Heart left ventricle (tissue), 16 donors: Measurements from ENCODE around the gene BICRA. TPM values are rescaled to one million over a fixed set of nuclear protein-coding genes. Genes with fewer than 3 reads are reported as not detected.
A peak's percentile ranks its signal among the peaks of the same experiment; 100 is the strongest.

ENCODE experiments used
- ATAC-seq, 4 donors: fragments of 200-7000 bp; cut with Tn5 transposase; one replicate each; pipeline ENCODE4 v1.9.1; 2020 to 2022; ENCODE audit warnings: moderate library complexity in 4 of 4, mild to moderate bottlenecking in 3 of 4, moderate number of reproducible peaks in 1 of 4
- DNase-seq, 5 donors: peaks; one replicate each; pipeline ENCODE4 v3.0.0-alpha.2; 2020
- H3K27ac ChIP-seq, 12 donors: fragments of 200-600 bp; sonication (generic) in 4 of 12; one replicate each; pipeline versions ENCODE4 v1.5.0 to v1.8.0; 2016 to 2022; ENCODE audit warnings: mild to moderate bottlenecking in 2 of 12
- H3K27me3 ChIP-seq, 9 donors: fragments of 200-600 bp; sonication (generic) in 2 of 9; one replicate each; pipeline versions ENCODE4 v1.5.1 to v1.8.0; 2016 to 2022; ENCODE audit warnings: mild to moderate bottlenecking in 3 of 9
- H3K36me3 ChIP-seq, 9 donors: fragments of 200-600 bp; sonication (generic) in 2 of 9; one replicate each; pipeline versions ENCODE4 v1.5.0 to v1.8.0; 2018 to 2022; ENCODE audit warnings: mild to moderate bottlenecking in 2 of 9
- H3K4me1 ChIP-seq, 12 donors: fragments of 200-600 bp; sonication (generic) in 4 of 12; one replicate each; pipeline versions ENCODE4 v1.5.0 to v1.8.0; 2016 to 2022; ENCODE audit warnings: mild to moderate bottlenecking in 3 of 12
- H3K4me3 ChIP-seq, 12 donors: fragments of 200-600 bp; sonication (generic) in 4 of 12; one replicate each; pipeline versions ENCODE4 v1.5.0 to v1.8.0; 2017 to 2022; ENCODE audit warnings: mild to moderate bottlenecking in 9 of 12, moderate library complexity in 4 of 12
- H3K9me3 ChIP-seq, 12 donors: fragments of 200-600 bp; sonication (generic) in 4 of 12; one replicate each; pipeline versions ENCODE4 v1.5.0 to v1.8.0; 2016 to 2022; ENCODE audit warnings: mild to moderate bottlenecking in 1 of 12
- POLR2A ChIP-seq, 2 donors: fragments of 450-650 bp; IDR thresholded peaks; one replicate each; pipeline ENCODE4 v1.6.1; 2017; ENCODE audit warnings: antibody characterized with exemption in 2 of 2, mild to moderate bottlenecking in 2 of 2, moderate library complexity in 2 of 2
- WGBS, 4 donors: extraction: QIAGEN DNeasy Blood & Tissue Kit in 2 of 4; methylation state at CpG; one replicate each; pipeline versions ENCODE4 v1.1.5 to v1.1.7; 2013 to 2018; 5-methylcytosine and 5-hydroxymethylcytosine counted together
- intact Hi-C, 10 donors: fragments of 100-400 bp; cut with DNase I; formaldehyde crosslinking; loops; one replicate each; pipeline versions ENCODE4 v1.11.1 to v1.14.2; 2022
- polyA plus RNA-seq, 2 donors: library from polyadenylated mRNA; stranded (reverse); fragments of 200-250 nt; gene quantifications; one replicate each; pipeline ENCODE4 v1.2.3, GENCODE V29; 2013
- total RNA-seq, 9 donors: library from RNA; depleted of rRNA in 2 of 9; stranded (reverse); fragments of >200 nt in 2 of 9; fragmentation: NEBNext Ultra II Directional in 3 of 9; extraction: Animal tissue kit (Norgen Biotek cat#: 25700) in 3 of 9; gene quantifications; one replicate each; pipeline versions ENCODE4 v1.1.0 to v1.2.4, GENCODE V29; 2016 to 2023
- TF ChIP-seq, protein P1 (sequence below), 12 donors: fragments of 200-600 bp; sonication (generic) in 4 of 12; IDR thresholded peaks; one replicate each; pipeline versions ENCODE4 v1.5.0 to v1.8.0; 2018 to 2022; ENCODE audit warnings: antibody characterized with exemption in 12 of 12, mild to moderate bottlenecking in 5 of 12
- donor health status: ischemic (EF 13 %, LVEDD 7.1; RV severe dilation, severe dysfunction).
- donor health status: healthy with polysubstance abuse.
- donor health status: DM: no; HTN: yes; CAD: no.
- donor health status: DM: no; HTN: no; CAD: no.
- donor health status: ischemic (EF 25% LVEDD 6.9; RV normal size, moderate dysfunction).
- donor health status: ischemic (EF 25% LVEDD 5.7; RV mildly dilated, moderate dysfunction).
- donor health status: healthy.
- donor health status: DM: yes; HTN: yes; CAD: no.
- donor health status: ischemic (EF 35%, LVEDD 5.7; RV mildly dilated, moderate dysfunction).
- donor health status: nonischemic (EF 11% LVEDD 7.7; RV severe dilation, severe dysfunction).
- donor health status: DM: yes; HTN: yes; CAD: no.
- donor health status: PGD.
- donor health status: ischemic (EF 29% LVEDD 5.4; RV normal size, mild dysfunction).
- donor health status: nonischemic (EF 23%, LVEDD 6.1; RV moderate dilation, normal function).

BICRA gene
- total and polyA plus RNA-seq, 11 donors, result 5.3 to 14.5 (median 8.5) TPM

DNA sequence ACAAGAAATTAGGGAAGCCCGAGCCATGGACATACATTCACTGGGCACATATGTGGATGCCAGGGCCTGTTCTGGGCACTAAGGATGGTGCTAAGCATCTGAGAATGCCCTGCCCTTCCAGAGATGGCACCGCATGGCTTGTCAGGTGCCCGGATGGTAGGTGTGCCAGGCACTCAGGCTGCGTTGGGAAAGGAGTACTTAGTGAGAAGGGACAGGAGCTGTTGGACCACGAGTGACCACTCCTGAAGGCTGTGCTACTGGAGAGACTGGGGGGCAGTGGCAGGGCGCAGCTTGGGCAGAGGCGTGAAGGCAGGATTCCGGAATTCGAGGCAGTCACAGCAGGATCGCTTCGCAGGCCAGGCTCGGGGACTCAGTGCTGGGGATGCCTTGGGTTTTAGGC is 66.3 kb downstream of the BICRA start:
- no peaks in the 10 kb centered on the region for H3K27me3 ChIP-seq
- 84 to 94% (median 91%) methylated on average over 10 to 12 of the region's 12 CpGs for WGBS, 4 donors
- H3K4me1 ChIP-seq, result no peaks in the 10 kb centered on the region
- DNase-seq (peak in 1 of 5 donors; percentile 36), ATAC-seq (no peak)
- no peak overlapping the region for H3K4me3 ChIP-seq
- intact Hi-C loops, result no loop called here
- H3K36me3 ChIP-seq, result peaks cover 0 to 78% (median 56%) of the 10 kb centered on the region in 9 donors
- TF ChIP-seq, protein P1, sequence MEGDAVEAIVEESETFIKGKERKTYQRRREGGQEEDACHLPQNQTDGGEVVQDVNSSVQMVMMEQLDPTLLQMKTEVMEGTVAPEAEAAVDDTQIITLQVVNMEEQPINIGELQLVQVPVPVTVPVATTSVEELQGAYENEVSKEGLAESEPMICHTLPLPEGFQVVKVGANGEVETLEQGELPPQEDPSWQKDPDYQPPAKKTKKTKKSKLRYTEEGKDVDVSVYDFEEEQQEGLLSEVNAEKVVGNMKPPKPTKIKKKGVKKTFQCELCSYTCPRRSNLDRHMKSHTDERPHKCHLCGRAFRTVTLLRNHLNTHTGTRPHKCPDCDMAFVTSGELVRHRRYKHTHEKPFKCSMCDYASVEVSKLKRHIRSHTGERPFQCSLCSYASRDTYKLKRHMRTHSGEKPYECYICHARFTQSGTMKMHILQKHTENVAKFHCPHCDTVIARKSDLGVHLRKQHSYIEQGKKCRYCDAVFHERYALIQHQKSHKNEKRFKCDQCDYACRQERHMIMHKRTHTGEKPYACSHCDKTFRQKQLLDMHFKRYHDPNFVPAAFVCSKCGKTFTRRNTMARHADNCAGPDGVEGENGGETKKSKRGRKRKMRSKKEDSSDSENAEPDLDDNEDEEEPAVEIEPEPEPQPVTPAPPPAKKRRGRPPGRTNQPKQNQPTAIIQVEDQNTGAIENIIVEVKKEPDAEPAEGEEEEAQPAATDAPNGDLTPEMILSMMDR (IDR thresholded peaks at IDR 0.05), result no peak
- no peak for TF ChIP-seq POLR2A (IDR thresholded peaks at IDR 0.05)
- no peak overlapping the region for H3K27ac ChIP-seq
- H3K9me3 ChIP-seq, result no peaks in the 10 kb centered on the region

DNA sequence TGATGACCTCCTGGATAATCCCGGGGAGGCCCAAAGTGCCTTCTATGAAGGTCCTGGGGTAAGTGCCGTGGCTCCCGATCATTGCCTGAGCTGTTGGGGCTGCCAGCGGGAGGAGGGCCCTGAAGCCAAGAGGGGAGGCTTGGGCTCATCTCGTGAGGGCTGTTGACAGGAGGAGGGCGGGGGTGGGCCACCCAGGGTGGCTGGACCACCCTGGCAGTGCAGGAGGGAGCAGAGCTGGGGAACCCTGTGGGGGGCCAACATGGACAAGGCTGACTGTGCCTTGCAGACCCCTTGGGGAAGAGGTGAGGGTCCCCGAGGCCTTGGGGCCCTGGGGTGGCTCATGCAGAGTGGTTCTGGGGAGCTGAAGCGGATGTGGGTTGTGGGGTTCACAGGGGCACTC is 66.9 kb downstream of the BICRA start:
- H3K27me3 ChIP-seq, result no peaks in the 10 kb centered on the region
- peak in 1 of 5 donors; percentile 42 for DNase-seq
- H3K4me3 ChIP-seq, result no peak overlapping the region
- H3K4me1 ChIP-seq, result no peaks in the 10 kb centered on the region
- 83 to 97% (median 89%) methylated on average over 5 to 8 of the region's 8 CpGs for WGBS, 4 donors
- H3K36me3 ChIP-seq, result peaks cover 0 to 78% (median 56%) of the 10 kb centered on the region in 9 donors
- no peaks in the 10 kb centered on the region for H3K9me3 ChIP-seq
- ATAC-seq, result no peak
- intact Hi-C loops, result no loop called here
- no peak for TF ChIP-seq POLR2A (IDR thresholded peaks at IDR 0.05)
- TF ChIP-seq, protein P1 (IDR thresholded peaks at IDR 0.05), result no peak
- H3K27ac ChIP-seq, result no peak overlapping the region

DNA sequence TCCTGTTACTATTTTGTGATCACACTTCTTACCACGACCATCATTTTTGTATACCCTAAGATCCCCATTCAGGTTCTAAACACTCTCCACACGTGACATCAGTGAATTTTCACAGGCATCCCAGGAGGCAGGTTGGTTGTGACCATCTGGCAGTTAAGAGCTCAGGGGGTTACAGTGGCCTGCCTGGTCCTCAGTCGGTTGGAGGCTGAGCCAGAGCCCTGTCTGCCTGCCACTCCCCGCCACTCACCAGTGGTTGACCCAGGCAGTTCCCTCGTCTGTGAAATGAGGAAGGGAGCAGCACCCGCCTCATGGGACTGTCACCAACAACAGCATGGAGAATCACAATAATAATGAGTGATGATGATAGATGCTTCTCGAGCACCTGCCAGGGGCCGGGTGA is 67.9 kb downstream of the BICRA start:
- no peak for TF ChIP-seq POLR2A (IDR thresholded peaks at IDR 0.05)
- TF ChIP-seq, protein P1 (IDR thresholded peaks at IDR 0.05), result no peak
- no peaks in the 10 kb centered on the region for H3K9me3 ChIP-seq
- WGBS, 4 donors, result 78 to 85% (median 82%) methylated on average over 8 of the region's 8 CpGs
- H3K4me3 ChIP-seq, result no peak overlapping the region
- intact Hi-C loops, result no loop called here
- DNase-seq (peak in 1 of 5 donors; percentile 24), ATAC-seq (no peak)
- peaks cover 0 to 80% (median 53%) of the 10 kb centered on the region in 9 donors for H3K36me3 ChIP-seq
- H3K27ac ChIP-seq, result no peak overlapping the region
- H3K4me1 ChIP-seq, result no peaks in the 10 kb centered on the region
- H3K27me3 ChIP-seq, result no peaks in the 10 kb centered on the region

DNA sequence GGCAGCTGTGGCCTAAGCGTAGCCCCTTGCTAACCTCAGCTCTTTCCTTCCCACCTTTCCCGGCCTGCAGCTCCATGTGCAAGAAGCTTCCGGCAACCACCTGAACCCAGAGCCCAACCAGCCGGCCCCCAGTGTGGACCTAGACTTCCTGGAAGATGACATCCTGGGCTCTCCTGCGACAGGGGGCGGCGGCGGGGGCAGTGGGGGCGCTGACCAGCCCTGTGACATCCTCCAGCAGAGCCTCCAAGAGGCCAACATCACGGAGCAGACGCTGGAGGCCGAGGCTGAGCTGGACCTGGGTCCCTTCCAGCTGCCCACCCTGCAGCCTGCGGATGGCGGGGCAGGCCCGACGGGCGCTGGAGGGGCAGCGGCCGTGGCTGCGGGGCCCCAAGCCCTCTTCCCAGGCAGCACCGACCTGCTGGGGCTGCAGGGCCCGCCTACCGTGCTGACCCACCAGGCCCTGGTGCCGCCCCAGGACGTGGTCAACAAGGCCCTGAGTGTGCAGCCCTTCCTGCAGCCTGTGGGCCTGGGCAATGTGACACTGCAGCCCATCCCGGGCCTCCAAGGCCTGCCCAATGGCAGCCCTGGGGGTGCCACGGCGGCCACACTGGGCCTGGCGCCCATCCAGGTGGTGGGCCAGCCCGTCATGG is 70.4 kb downstream of the BICRA start:
- Histone ChIP-seq H3K4me1 (peaks cover 0 to 6% (median 0%) of the 10 kb centered on the region in 12 donors), H3K4me3 (no peak overlapping the region), H3K36me3 (peaks cover 0 to 70% (median 52%) of the 10 kb centered on the region in 9 donors), H3K27ac (no peak overlapping the region), H3K27me3 (no peaks in the 10 kb centered on the region), H3K9me3 (no peaks in the 10 kb centered on the region)
- intact Hi-C loops, result no loop called here
- WGBS, 4 donors, result 85 to 94% (median 92%) methylated on average over 9 to 30 of the region's 30 CpGs
- DNase-seq, result peak in 1 of 5 donors; percentile 58
- peak in 1 of 4 donors; percentile 19 for ATAC-seq
- TF ChIP-seq POLR2A (IDR thresholded peaks at IDR 0.05), result no peak
- TF ChIP-seq, protein P1 (IDR thresholded peaks at IDR 0.05), result no peak
